Effector memory CD4-positive, alpha-beta T cell (primary cell): ENCODE data around the gene SLC35E3.

Source experiments
- DNase-seq, 3 donors: peaks; one replicate each; pipeline ENCODE4 v3.0.0-alpha.2; 2020
- H3K27ac ChIP-seq: 2 replicates; pipeline ENCODE4 v1.7.0; 2013; ENCODE audit warnings: mild to moderate bottlenecking, low read length, moderate library complexity; ENCODE audit not compliant: insufficient read depth, poor library complexity, severe bottlenecking
- H3K27me3 ChIP-seq: replicated peaks from 2 replicates; pipeline ENCODE4 v1.7.0; 2013; ENCODE audit warnings: mild to moderate bottlenecking, low read length; ENCODE audit not compliant: insufficient read depth, control insufficient read depth, poor library complexity, severe bottlenecking
- H3K36me3 ChIP-seq: 2 replicates; pipeline ENCODE4 v1.7.0; 2013; ENCODE audit warnings: mild to moderate bottlenecking, low read length, moderate library complexity; ENCODE audit not compliant: control insufficient read depth, insufficient read depth
- H3K4me1 ChIP-seq: 2 replicates; pipeline ENCODE4 v1.7.0; 2013; ENCODE audit warnings: low read length, mild to moderate bottlenecking; ENCODE audit not compliant: control insufficient read depth, insufficient read depth, poor library complexity, severe bottlenecking
- H3K4me3 ChIP-seq: 2 replicates; pipeline ENCODE4 v1.7.0; 2013; ENCODE audit warnings: low read length, low read depth, mild to moderate bottlenecking; ENCODE audit not compliant: insufficient read depth, poor library complexity, severe bottlenecking
- H3K9me3 ChIP-seq: 2 replicates; pipeline ENCODE4 v1.7.0; 2013; ENCODE audit warnings: mild to moderate bottlenecking, low read length, moderate library complexity; ENCODE audit not compliant: control insufficient read depth
- total RNA-seq, 3 donors: gene quantifications; one replicate each; lab custom pipeline; 2026; lab: John Stamatoyannopoulos, UW

SLC35E3 gene
- 12.8 to 20.3 (median 17.9) reads per million in 3 donors for total RNA-seq

GRCh38 chr12:68745904-68746571 is at the start of gene SLC35E3:
Gene SLC35E3 (plus strand): TSS chr12:68746176. CDS start chr12:68746378, 202 bp downstream.
- peak within 1 kb of the TSS; percentile 71 for H3K4me3 ChIP-seq
- peak within 1 kb of the TSS; percentile 67 for H3K27ac ChIP-seq
- peaks cover 11% of the 10 kb centered on the region for H3K4me1 ChIP-seq
- no peaks in the 10 kb centered on the region for H3K36me3 ChIP-seq
- peak; percentile 78 to 85 (median 82) for DNase-seq
- H3K9me3 ChIP-seq, result no peaks in the 10 kb centered on the region
- no peaks in the 10 kb centered on the region for H3K27me3 ChIP-seq

- no peak overlapping the region for H3K27ac ChIP-seq
- no peak overlapping the region for H3K4me3 ChIP-seq
- H3K36me3 ChIP-seq, result peaks cover 28% of the 10 kb centered on the region
- no peaks in the 10 kb centered on the region for H3K9me3 ChIP-seq
- H3K4me1 ChIP-seq, result no peaks in the 10 kb centered on the region
- no peak for DNase-seq
- no peaks in the 10 kb centered on the region for H3K27me3 ChIP-seq
These were observed 46.5 kb upstream of the SLC35E3 start for GRCh38 chr12:68699486-68699885.

DNA sequence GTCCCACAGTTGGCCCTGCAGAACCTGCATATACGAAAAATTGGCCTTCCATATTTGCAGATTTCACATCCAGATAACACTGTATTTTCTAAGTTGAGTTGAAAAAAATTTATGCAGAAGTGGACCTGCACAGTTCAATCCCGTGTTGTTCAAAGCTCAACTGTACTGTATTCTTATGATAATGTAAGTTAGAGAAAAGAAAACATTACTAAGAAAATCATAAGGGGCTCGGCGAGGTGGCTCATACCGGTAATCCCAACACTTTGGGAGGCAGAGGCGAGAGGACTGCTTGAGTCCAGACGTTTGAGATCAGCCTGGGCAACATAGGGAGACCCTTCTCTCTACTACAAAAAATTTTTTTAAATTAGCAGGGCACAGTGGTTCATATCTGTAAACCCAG is 18.2 kb upstream of the SLC35E3 start:
- Histone ChIP-seq H3K4me3 (no peak overlapping the region), H3K36me3 (peaks cover 14% of the 10 kb centered on the region), H3K27ac (no peak overlapping the region), H3K4me1 (no peaks in the 10 kb centered on the region), H3K9me3 (no peaks in the 10 kb centered on the region), H3K27me3 (no peaks in the 10 kb centered on the region)
- DNase-seq, result no peak

- no peak for DNase-seq
- Histone ChIP-seq H3K27me3 (no peaks in the 10 kb centered on the region), H3K4me3 (no peak overlapping the region), H3K9me3 (no peaks in the 10 kb centered on the region), H3K4me1 (no peaks in the 10 kb centered on the region), H3K36me3 (peaks cover 36% of the 10 kb centered on the region), H3K27ac (no peak overlapping the region)
These were observed 12.3 kb upstream of the SLC35E3 start for GRCh38 chr12:68733661-68734071.

- Histone ChIP-seq H3K4me3 (no peak overlapping the region), H3K27ac (no peak overlapping the region), H3K27me3 (no peaks in the 10 kb centered on the region), H3K36me3 (peaks cover 12% of the 10 kb centered on the region), H3K4me1 (no peaks in the 10 kb centered on the region), H3K9me3 (no peaks in the 10 kb centered on the region)
- DNase-seq, result no peak
These were observed 6.1 kb upstream of the SLC35E3 start for GRCh38 chr12:68739891-68740290.

DNA sequence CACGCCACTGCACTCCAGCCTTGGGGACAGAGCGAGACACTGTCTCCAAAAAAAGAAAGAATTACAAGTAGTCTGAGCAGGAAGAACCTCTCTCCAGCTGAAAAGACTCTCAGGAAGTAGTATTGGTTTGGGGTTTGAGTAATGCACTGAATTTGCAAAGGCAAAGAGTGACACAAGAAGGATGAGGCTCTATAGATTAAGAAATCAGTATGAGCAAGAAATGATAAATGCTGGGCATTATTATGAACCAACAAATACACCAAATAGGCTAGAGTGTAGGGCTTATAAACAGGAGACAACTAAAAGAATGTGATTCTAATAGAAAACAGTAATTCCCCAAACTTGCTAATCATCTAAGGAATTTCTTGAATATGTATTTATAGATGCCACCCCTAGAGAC is 2.6 kb upstream of the SLC35E3 start:
- no peaks in the 10 kb centered on the region for H3K9me3 ChIP-seq
- H3K4me1 ChIP-seq, result peaks cover 11% of the 10 kb centered on the region
- H3K36me3 ChIP-seq, result no peaks in the 10 kb centered on the region
- no peak overlapping the region for H3K4me3 ChIP-seq
- no peak overlapping the region for H3K27ac ChIP-seq
- H3K27me3 ChIP-seq, result no peaks in the 10 kb centered on the region
- no peak for DNase-seq

DNA sequence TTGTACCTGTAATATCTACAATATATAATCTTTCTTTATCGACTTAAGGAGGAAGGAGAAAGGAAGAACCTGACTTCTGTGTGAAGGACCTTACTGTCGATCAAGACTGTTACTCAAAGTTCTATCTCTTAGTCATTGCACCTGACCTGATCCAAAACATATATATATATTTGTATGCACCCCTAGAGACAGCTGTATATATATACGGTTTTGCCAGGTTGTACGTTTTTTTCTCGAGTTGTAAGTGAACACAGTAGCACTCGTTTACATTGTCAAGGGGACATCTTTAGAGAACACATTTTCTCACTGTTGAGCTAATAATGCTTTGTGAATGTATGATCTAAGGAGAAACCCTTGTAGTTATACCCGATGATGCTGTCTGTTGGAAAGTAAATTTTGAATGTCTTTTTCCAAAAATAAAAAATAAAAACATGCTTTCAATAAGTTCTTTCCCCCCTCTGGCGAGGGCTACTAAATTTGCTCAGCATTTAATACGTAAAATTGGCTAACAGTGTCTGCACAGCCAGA is 536 bp upstream of the SLC35E3 start:
- Histone ChIP-seq H3K9me3 (no peaks in the 10 kb centered on the region), H3K36me3 (no peaks in the 10 kb centered on the region), H3K4me3 (peak overlapping the region; percentile 71), H3K4me1 (peaks cover 11% of the 10 kb centered on the region), H3K27me3 (no peaks in the 10 kb centered on the region), H3K27ac (peak overlapping the region; percentile 67)
- DNase-seq, result no peak

GRCh38 chr12:68746572-68747180 is 700 bp downstream of the SLC35E3 start:
- H3K27me3 ChIP-seq, result no peaks in the 10 kb centered on the region
- peak overlapping the region; percentile 67 for H3K27ac ChIP-seq
- H3K9me3 ChIP-seq, result no peaks in the 10 kb centered on the region
- H3K4me3 ChIP-seq, result peak overlapping the region; percentile 71
- DNase-seq, result peak; percentile 1 to 7 (median 2)
- H3K4me1 ChIP-seq, result peaks cover 11% of the 10 kb centered on the region
- no peaks in the 10 kb centered on the region for H3K36me3 ChIP-seq

DNA sequence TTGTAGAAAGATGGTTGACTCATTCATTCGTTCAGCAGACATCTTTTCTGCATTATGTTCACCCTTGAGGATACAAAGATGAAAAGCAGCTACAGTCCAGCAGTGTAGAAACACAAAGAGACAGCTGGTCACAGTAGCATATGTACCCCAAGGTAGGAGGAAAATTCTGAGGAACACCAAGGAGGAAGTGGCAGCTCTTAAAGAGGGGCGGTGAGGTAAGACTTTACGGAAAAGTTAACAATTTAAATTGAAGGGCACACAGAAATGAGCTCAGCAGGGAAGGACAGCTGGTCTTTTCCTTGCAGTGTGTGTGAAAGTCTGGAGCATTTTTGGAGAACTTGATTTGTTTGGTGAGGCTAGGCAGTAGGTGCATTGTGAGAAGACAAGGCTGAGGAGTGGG is 3.5 kb downstream of the SLC35E3 start:
- no peak for DNase-seq
- H3K4me1 ChIP-seq, result peaks cover 11% of the 10 kb centered on the region
- H3K9me3 ChIP-seq, result no peaks in the 10 kb centered on the region
- no peaks in the 10 kb centered on the region for H3K27me3 ChIP-seq
- no peak overlapping the region for H3K4me3 ChIP-seq
- no peaks in the 10 kb centered on the region for H3K36me3 ChIP-seq
- no peak overlapping the region for H3K27ac ChIP-seq

DNA sequence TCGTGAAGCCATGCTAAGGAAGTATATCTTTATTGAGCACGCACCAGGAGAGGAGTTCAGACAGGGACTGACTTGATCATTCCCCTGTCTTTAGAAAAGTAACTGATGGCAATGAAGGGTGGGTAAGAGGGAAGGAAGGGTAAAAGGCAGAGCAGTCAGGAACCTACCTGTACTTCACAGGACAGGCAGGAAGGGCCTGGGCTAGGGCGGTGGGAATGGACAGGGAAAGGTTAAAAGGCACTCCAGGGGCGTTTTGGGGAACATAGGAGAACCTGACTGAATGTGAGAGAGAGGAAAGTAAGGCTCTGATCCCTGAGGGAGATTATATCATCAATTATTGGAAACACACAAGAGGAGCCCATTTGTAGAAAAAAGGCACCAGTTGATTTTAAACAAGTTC is 3.9 kb downstream of the SLC35E3 start:
- H3K9me3 ChIP-seq, result no peaks in the 10 kb centered on the region
- H3K4me3 ChIP-seq, result no peak overlapping the region
- peaks cover 11% of the 10 kb centered on the region for H3K4me1 ChIP-seq
- no peak overlapping the region for H3K27ac ChIP-seq
- H3K27me3 ChIP-seq, result no peaks in the 10 kb centered on the region
- peaks cover 4% of the 10 kb centered on the region for H3K36me3 ChIP-seq
- no peak for DNase-seq
